NCI-H2029 (cell line): ENCODE data around the gene REEP2.
"Not testable (repeated sequence)": the region's sequence is repeated elsewhere in the genome, so short reads cannot be mapped to it uniquely, and the experiment has no call there.

ENCODE experiments used
- DNase-seq: peaks from one replicate; lab custom pipeline; 2025; lab: John Stamatoyannopoulos, UW

The REEP2 gene

GRCh38 chr5:138466125-138466899 is 27.5 kb downstream of the REEP2 start:
- no peak for DNase-seq

GRCh38 chr5:138466900-138467710 is 28.2 kb downstream of the REEP2 start:
- no peak for DNase-seq

GRCh38 chr5:138467711-138468132 is 28.9 kb downstream of the REEP2 start:
- no peak for DNase-seq

- no peak for DNase-seq
These were observed 29.5 kb downstream of the REEP2 start for GRCh38 chr5:138468133-138468965.

GRCh38 chr5:138468966-138469539 is 30.2 kb downstream of the REEP2 start:
- DNase-seq, result no peak

- DNase-seq, result no peak
These were observed 30.9 kb downstream of the REEP2 start for GRCh38 chr5:138469540-138470321.

GRCh38 chr5:138470322-138471051 is 31.6 kb downstream of the REEP2 start:
- no peak for DNase-seq

GRCh38 chr5:138471052-138471361 is 32.1 kb downstream of the REEP2 start:
- no peak for DNase-seq

- DNase-seq, result no peak
These were observed 33.5 kb downstream of the REEP2 start for GRCh38 chr5:138472353-138472752.

GRCh38 chr5:138473151-138473550 is 34.3 kb downstream of the REEP2 start:
- DNase-seq, result not testable (repeated sequence)

- no peak for DNase-seq
These were observed 38.1 kb downstream of the REEP2 start for GRCh38 chr5:138476918-138477317.

- DNase-seq, result no peak
These were observed 43.8 kb downstream of the REEP2 start for GRCh38 chr5:138482638-138483037.

- no peak for DNase-seq
These were observed 49.7 kb downstream of the REEP2 start for GRCh38 chr5:138488481-138488945.

- DNase-seq, result no peak
These were observed 50.8 kb downstream of the REEP2 start for GRCh38 chr5:138489683-138490061.

- DNase-seq, result no peak
These were observed 51.9 kb downstream of the REEP2 start for GRCh38 chr5:138490648-138491283.

GRCh38 chr5:138491284-138491648 is 52.4 kb downstream of the REEP2 start:
- DNase-seq, result no peak

- DNase-seq, result peak; percentile 85
These were observed 53.1 kb downstream of the REEP2 start for GRCh38 chr5:138491669-138492559.

- no peak for DNase-seq
These were observed 53.7 kb downstream of the REEP2 start for GRCh38 chr5:138492560-138493045.

GRCh38 chr5:138495351-138495750 is 56.5 kb downstream of the REEP2 start:
- DNase-seq, result no peak
